SU-DHL-6 (cell line): ENCODE data around the gene RAC2.

Experiments used
- H2AFZ ChIP-seq: fragments of 200-600 bp; sonication (generic); 2 replicates; pipeline ENCODE4 v1.6.1; 2014; ENCODE audit warnings: low read depth, mild to moderate bottlenecking, moderate library complexity, mixed read lengths, antibody characterized with exemption, low read length; ENCODE audit not compliant: severe bottlenecking
- H3F3A ChIP-seq: fragments of 200-600 bp; shearing (Covaris generic); 2 replicates; pipeline ENCODE4 v1.6.0; 2016; ENCODE audit warnings: antibody characterized with exemption, mild to moderate bottlenecking; ENCODE audit not compliant: insufficient read depth
- H3K27ac ChIP-seq: fragments of 200-600 bp; sonication (generic); 2 replicates; pipeline ENCODE4 v1.5.1; 2016; ENCODE audit warnings: low read depth, mild to moderate bottlenecking, low read length, moderate library complexity, mixed read lengths
- H3K27me3 ChIP-seq: fragments of 200-600 bp; sonication (generic), shearing (Covaris generic); 2 replicates; pipeline ENCODE4 v1.6.0; 2014; ENCODE audit warnings: mild to moderate bottlenecking, low read length
- H3K36me3 ChIP-seq: fragments of 200-600 bp; sonication (generic); 2 replicates; pipeline ENCODE4 v1.6.1; 2014; ENCODE audit warnings: mild to moderate bottlenecking, low read length, mixed read lengths
- H3K4me2 ChIP-seq: fragments of 300-600, 200-600 bp; shearing (Covaris generic), sonication (generic); 2 replicates; pipeline ENCODE4 v1.6.0; 2014; ENCODE audit warnings: low read length, low read depth, mild to moderate bottlenecking; ENCODE audit not compliant: poor library complexity, severe bottlenecking
- H3K4me3 ChIP-seq: fragments of 200-600 bp; sonication (generic); 2 replicates; pipeline ENCODE4 v1.5.1; 2014; ENCODE audit warnings: antibody characterized with exemption, low read length, mild to moderate bottlenecking, mixed read lengths; ENCODE audit not compliant: insufficient read depth, poor library complexity, severe bottlenecking
- H3K79me2 ChIP-seq: fragments of 200-600 bp; sonication (generic); 2 replicates; pipeline ENCODE4 v1.6.1; 2014; ENCODE audit warnings: mild to moderate bottlenecking, low read length, moderate library complexity; ENCODE audit not compliant: insufficient read depth
- H3K9ac ChIP-seq: fragments of 200-600 bp; sonication (generic); 2 replicates; pipeline ENCODE4 v1.7.0; 2014; ENCODE audit warnings: mild to moderate bottlenecking, low read length
- H3K9me2 ChIP-seq: fragments of 200-600 bp; sonication (generic); replicated peaks from 2 replicates; pipeline ENCODE4 v1.6.1; 2014; ENCODE audit warnings: low read length; ENCODE audit not compliant: insufficient read depth
- H3K9me3 ChIP-seq: fragments of 200-600 bp; sonication (generic); 2 replicates; pipeline ENCODE4 v1.6.1; 2014; ENCODE audit warnings: low read length, mixed read lengths; ENCODE audit not compliant: insufficient read depth
- H4K20me1 ChIP-seq: fragments of 200-600 bp; sonication (generic); 2 replicates; pipeline ENCODE4 v1.6.1; 2014; ENCODE audit warnings: low read depth, mild to moderate bottlenecking, antibody characterized with exemption, low read length, moderate library complexity, mixed read lengths
- EZH2phosphoT487 ChIP-seq: fragments of 200-600 bp; sonication (generic), shearing (Covaris generic); conservative IDR thresholded peaks from 2 replicates; pipeline ENCODE4 v1.6.1; 2018; ENCODE audit warnings: mild to moderate bottlenecking, antibody characterized with exemption, low read length, moderate library complexity, mixed read lengths
- TF ChIP-seq, protein P1 (sequence below): fragments of 200-600 bp; sonication (generic); IDR thresholded peaks from one replicate; pipeline ENCODE4 v1.5.1; 2017; ENCODE audit warnings: antibody characterized with exemption, mild to moderate bottlenecking, low read length, moderate library complexity; ENCODE audit not compliant: insufficient read depth, poor library complexity, severe bottlenecking

RAC2 gene

DNA sequence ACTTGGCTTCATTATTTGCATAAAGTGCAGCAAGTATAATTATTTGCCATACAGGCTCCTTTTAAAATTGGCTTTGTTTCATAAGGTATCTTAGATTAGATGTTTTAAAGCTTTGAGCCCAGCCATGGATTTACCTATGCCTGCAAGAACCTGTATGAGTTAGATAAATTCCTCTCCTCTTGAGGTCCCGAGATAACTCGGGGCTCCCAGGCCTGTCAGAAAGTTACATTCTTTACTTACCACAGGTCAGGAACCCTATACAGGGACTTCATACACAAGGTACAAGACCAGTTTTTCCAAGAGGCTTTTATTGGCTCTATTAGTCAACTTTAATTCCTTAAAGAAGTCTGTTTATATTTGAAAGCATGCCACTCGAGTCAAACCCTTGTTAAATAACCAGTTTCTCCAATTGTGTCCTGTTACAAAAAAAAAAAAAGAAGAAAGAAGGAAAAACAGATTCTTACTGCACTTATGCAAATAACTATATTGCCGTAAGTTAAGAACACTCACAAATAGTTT, 53.7 kb downstream of the RAC2 start:
- Histone ChIP-seq H3K4me2 (no peak overlapping the region), H3F3A (no peaks in the 10 kb centered on the region), H3K79me2 (no peaks in the 10 kb centered on the region), H3K27ac (no peak overlapping the region), H3K4me3 (no peak overlapping the region), H3K36me3 (no peaks in the 10 kb centered on the region; the same call in 1 of the 2 replicates), H3K27me3 (no peaks in the 10 kb centered on the region), H2AFZ (no peak overlapping the region), H3K9me3 (peaks cover 13% of the 10 kb centered on the region; the same call in 1 of the 2 replicates), H3K9me2 (no peaks in the 10 kb centered on the region), H4K20me1 (no peaks in the 10 kb centered on the region), H3K9ac (no peak overlapping the region)
- TF ChIP-seq, protein P1, sequence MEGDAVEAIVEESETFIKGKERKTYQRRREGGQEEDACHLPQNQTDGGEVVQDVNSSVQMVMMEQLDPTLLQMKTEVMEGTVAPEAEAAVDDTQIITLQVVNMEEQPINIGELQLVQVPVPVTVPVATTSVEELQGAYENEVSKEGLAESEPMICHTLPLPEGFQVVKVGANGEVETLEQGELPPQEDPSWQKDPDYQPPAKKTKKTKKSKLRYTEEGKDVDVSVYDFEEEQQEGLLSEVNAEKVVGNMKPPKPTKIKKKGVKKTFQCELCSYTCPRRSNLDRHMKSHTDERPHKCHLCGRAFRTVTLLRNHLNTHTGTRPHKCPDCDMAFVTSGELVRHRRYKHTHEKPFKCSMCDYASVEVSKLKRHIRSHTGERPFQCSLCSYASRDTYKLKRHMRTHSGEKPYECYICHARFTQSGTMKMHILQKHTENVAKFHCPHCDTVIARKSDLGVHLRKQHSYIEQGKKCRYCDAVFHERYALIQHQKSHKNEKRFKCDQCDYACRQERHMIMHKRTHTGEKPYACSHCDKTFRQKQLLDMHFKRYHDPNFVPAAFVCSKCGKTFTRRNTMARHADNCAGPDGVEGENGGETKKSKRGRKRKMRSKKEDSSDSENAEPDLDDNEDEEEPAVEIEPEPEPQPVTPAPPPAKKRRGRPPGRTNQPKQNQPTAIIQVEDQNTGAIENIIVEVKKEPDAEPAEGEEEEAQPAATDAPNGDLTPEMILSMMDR, result no peak
- TF ChIP-seq EZH2phosphoT487, result no peak

- H2AFZ ChIP-seq, result no peak overlapping the region
- no peaks in the 10 kb centered on the region for H3K9me2 ChIP-seq
- H3K36me3 ChIP-seq, result no peaks in the 10 kb centered on the region; the same call in 1 of the 2 replicates
- no peak overlapping the region for H3K9ac ChIP-seq
- no peak overlapping the region for H3K4me3 ChIP-seq
- peaks cover 13% of the 10 kb centered on the region; the same call in 1 of the 2 replicates for H3K9me3 ChIP-seq
- no peak for TF ChIP-seq EZH2phosphoT487
- TF ChIP-seq, protein P1, result no peak
- H3K27ac ChIP-seq, result no peak overlapping the region
- no peaks in the 10 kb centered on the region for H4K20me1 ChIP-seq
- H3K27me3 ChIP-seq, result no peaks in the 10 kb centered on the region
- H3K4me2 ChIP-seq, result no peak overlapping the region
- H3F3A ChIP-seq, result no peaks in the 10 kb centered on the region
- H3K79me2 ChIP-seq, result no peaks in the 10 kb centered on the region
Observed at GRCh38 chr22:37188901-37189466, 55.1 kb downstream of the RAC2 start.

- no peaks in the 10 kb centered on the region; the same call in 1 of the 2 replicates for H3K36me3 ChIP-seq
- no peak within 1 kb of the TSS for H2AFZ ChIP-seq
- H3K9me2 ChIP-seq, result no peaks in the 10 kb centered on the region
- H4K20me1 ChIP-seq, result no peaks in the 10 kb centered on the region
- H3K4me2 ChIP-seq, result no peak within 1 kb of the TSS
- no peak within 1 kb of the TSS for H3K27ac ChIP-seq
- no peaks in the 10 kb centered on the region for H3K79me2 ChIP-seq
- no peak within 1 kb of the TSS for H3K9ac ChIP-seq
- no peak within 1 kb of the TSS for H3K4me3 ChIP-seq
- H3K9me3 ChIP-seq, result peaks cover 12% of the 10 kb centered on the region; the same call in 1 of the 2 replicates
- no peaks in the 10 kb centered on the region for H3F3A ChIP-seq
- H3K27me3 ChIP-seq, result no peaks in the 10 kb centered on the region
- no peak for TF ChIP-seq EZH2phosphoT487
- TF ChIP-seq, protein P1, result no peak
Observed at GRCh38 chr22:37187891-37188761, 55.9 kb downstream of the RAC2 start, which contains the start of gene C1QTNF6. TSS of gene C1QTNF6 (minus strand) at chr22:37188247. CDS start at chr22:37188213, 34 bp downstream.
